Measurements from ENCODE around the gene WT1.
"Not testable (repeated sequence)": the region's sequence is repeated elsewhere in the genome, so short reads cannot be mapped to it uniquely, and the experiment has no call there.

GRCh38 chr11:32369987-32370386, 65.4 kb downstream of the WT1 start:
- TF ChIP-seq POLR2A (IDR thresholded peaks at IDR 0.05; ENCODE audit: extremely low read depth, insufficient read length); CTCF (IDR thresholded peaks at IDR 0.05; ENCODE audit: low read depth, low read length): not testable (repeated sequence)

Measured in NB4 (cell line).